ENCODE data around the gene POLN.
"Not testable (repeated sequence)": the region's sequence is repeated elsewhere in the genome, so short reads cannot be mapped to it uniquely, and the experiment has no call there.

POLN gene

DNA sequence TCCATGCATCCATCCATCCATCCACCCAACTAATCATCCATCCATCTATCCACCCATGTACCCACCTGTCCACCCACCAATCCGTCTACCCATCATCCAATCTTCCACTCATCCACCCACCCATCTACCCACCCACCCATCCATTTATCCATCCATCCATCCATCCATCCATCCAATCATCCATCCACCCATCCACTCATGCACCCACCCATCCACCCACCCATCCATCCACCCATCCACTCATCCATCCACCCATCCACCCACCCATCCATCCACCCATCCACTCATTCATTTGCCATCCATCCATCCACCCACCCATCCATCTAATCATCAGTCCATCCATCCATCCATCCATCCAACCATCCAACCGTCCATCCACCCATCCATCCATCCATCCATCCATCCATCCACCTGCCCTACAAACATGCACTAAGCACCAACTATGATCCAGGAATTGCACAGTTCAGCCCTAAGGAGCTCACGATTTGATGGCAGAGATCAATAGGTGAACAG, 41.3 kb upstream of the POLN start:
- FAIRE-seq: no peak
- no peak for TF ChIP-seq POLR2A (IDR thresholded peaks at IDR 0.05; ENCODE audit: low read depth, low read length)
- no peak for DNase-seq (ENCODE audit: insufficient read length, low spot score)

DNA sequence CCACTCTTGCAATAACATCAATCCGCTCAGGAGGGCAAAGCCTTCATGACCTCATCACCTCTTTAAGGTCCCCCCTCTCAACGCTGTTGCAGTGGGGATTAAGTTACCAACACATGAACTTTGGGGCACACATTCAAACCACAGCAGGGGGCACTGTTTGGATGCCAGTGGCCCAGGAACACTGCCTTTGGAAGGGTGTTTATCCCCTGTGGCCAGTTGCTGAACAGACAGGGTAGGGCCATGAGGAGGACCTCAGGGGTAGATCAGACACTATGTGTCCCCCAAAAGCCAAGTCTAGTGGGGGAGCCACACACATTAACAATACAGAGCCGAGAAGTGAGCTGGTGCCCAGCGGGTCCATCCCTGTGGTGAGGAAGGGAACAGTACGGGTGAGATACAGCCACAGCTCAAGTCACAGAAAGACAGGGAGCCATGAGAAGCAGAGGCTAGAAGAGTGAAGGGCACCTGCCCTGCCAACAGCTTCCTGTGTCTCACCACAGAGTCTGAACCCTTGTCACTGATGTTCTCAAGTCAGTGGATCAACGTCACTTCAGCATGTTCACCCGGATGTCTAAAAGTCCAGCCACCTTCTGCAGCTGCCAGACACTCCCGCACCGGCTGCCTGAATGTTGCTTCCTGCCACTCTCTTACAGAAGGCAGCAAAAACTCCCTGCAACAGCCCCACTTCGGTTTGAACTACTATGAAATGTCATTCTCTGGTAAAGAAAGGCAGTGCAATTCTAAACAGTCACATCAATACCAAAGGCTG, 39.8 kb upstream of the POLN start:
- TF ChIP-seq POLR2A (IDR thresholded peaks at IDR 0.05; ENCODE audit: low read depth, low read length): no peak
- FAIRE-seq: no peak
- no peak for DNase-seq (ENCODE audit: insufficient read length, low spot score)

DNA sequence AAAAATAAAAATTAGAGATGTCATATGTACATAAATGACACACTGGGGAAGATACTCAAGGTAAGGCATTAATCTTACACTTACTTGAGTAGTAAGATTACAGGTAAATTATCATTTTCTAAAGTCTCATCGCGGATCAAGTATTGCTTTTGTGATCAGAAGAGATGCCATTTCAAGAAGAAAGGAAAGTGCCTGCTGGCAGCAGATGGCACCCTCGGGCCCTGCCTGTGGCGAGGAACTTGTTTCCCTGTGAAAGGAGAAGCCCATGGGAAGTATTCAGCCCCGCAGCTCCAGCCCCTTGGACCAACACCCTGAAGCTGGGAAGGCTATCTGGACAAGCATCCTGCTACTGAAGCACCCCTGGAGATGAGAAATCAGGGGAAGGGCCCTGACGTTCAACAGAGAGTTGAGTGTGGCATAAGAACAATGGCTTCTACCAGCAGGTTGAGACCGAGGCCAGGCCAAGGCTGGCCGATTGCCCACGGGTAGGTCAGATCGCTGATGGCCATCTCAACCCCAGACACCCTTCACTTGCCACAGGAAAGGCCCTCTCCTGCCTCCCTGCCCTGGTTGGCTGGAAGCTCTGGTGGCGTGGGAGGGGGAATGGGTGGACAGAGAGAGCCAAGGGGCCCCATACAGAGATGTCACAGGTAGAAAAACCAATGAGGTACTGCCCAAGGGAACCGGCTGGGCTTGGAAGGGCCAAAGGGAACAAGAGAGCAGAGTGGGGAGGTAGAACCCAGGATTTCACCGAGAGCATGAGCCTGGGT, 38.8 kb upstream of the POLN start:
- no peak for FAIRE-seq
- DNase-seq (ENCODE audit: insufficient read length, low spot score): no peak
- no peak for TF ChIP-seq POLR2A (IDR thresholded peaks at IDR 0.05; ENCODE audit: low read depth, low read length)

DNA sequence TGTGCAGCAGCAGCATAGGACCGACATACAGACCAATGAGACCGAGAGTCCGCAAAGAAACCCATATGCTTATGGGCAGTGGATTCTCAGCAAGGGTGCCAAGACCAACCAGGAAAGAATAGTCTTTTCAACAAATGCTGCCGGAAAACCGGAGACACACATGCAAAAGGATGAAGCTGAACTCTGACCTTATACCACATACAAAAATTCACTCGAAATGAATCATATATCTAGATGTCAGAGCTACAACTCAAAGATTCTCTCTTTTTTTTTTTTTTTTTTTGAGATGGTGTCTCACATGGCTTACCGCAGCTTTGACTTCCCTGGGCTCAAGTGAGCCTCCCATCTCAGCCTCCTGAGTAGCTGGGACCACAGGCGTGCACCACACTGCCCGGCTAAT, 36.0 kb upstream of the POLN start:
- no peak for FAIRE-seq
- DNase-seq (ENCODE audit: insufficient read length, low spot score): no peak
- TF ChIP-seq POLR2A (IDR thresholded peaks at IDR 0.05; ENCODE audit: low read depth, low read length): no peak

DNA sequence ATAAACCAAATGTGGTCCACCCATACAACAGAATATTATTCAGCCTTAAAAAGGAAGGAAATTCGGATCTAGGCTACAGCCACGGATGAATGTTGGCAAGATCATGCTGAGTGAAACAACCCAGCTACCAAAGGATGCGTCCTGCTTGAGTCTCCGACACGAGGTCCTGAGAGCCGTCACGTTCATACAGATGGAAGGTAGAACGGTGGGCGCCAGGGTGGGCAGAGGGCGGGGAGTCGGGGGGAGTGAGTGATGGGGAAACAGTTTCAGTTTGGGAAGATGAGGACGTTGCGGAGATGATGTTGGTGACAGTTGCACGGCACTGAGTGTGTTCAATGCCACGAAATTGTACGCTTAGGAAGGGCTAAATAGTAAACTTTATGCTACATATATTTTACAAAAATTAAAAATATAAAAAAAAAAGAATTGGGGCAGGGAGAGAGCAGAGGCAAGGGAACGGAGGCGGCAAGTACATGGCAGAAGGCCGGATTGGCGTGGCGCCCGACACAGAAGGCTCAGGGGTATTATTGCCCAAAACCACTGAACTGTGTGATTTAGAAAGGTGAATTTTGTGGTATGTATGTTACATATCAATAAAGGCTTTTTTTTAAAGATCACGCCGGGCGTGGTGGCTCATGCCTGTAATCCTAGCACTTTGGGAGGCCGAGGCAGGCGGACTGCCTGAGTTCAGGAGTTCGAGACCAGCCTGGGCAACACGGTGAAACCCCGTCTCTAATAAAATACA, 34.8 kb upstream of the POLN start:
- DNase-seq (ENCODE audit: insufficient read length, low spot score): no peak
- TF ChIP-seq POLR2A (IDR thresholded peaks at IDR 0.05; ENCODE audit: low read depth, low read length): no peak

DNA sequence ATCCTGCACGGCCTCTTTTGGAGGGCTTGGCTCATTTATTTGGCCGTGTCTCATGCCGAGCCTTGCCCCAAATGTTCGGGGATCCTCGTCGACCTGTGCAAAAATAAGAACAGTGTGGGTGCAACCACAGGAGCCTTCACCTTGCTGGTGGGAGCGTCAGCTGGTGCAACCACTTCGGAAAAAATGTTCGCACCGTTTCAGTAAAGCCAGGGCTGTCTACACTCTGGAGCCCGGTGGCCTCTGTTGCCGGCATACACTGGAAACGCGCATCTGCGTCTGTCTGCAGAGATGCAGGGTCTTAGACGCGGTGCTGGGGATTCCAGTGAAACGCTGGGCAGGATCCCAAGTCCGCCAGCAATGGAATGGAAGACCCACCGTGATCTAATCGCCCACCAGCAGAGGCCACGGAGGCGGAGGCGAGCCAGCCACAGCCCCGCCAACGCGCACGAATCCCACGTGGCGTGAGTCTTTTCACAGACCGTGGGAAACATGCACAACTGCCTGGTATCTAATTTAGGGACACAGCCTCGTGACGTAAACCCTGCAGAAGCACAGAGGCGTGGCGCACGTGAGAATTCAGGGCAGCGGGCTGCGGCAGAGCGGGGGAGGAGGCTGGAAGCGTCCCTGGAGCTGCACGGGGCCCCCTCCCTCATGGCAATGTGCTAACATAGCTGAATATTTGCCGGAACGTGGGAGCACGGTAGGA, 33.8 kb upstream of the POLN start:
- DNase-seq (ENCODE audit: insufficient read length, low spot score) (no peak), FAIRE-seq (no peak)
- TF ChIP-seq POLR2A (IDR thresholded peaks at IDR 0.05; ENCODE audit: low read depth, low read length): no peak

More for the DNA sequence above, 34.8 kb upstream of the POLN start:
- FAIRE-seq: no peak

DNA sequence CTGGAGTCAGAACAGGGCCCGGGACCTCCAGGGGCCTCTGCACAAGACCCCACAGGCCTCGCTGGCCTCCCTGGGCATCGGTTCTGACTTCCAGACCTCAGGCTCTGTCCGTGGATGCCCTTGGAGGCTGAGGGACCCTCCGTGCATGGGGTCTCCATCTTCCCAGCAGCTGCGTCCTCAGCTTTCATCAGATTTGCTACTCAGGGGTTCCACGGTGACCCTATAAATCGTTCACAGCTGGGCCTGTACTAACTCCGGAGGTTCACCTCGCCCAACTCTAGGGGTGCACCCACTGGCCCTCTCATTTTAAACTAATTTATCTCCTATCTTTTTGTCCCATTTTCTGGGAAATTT, 33.1 kb upstream of the POLN start:
- not testable (repeated sequence) for FAIRE-seq; DNase-seq (ENCODE audit: insufficient read length, low spot score)

DNA sequence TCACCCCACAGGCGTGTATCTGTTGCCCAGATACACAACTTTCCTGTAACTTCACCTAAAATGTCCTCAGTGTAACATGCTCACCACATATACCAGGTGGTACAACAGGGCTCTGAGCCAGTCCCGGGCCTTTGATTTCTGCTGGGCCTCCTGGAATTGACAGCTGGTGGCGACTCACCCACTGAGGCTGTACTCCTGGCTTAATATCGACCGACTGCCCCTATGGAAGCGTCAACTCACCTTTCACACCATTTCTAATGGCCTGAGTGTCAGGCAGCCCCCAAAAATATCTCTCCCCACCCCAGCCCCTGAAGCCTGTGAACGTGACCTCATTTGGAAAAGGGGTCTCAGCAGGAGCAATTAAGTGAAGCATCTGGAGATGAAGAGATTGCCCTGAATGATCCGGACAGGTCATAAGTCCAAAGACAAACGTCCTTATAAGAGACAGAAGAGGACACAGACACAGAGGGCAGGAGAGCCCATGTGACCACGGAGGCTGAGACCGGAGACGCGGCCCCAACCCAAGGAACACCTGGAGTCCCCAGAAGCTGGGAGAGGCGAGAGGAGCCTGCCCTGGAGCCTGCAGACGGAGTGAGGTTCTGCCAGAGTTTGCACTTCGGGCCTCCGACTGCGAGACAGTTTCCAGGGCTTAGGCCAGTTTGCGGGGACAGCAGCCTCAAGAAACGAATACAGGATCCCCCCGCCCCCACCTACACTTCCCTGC, 32.6 kb upstream of the POLN start:
- no peak for FAIRE-seq
- DNase-seq (ENCODE audit: insufficient read length, low spot score): no peak
- no peak for TF ChIP-seq POLR2A (IDR thresholded peaks at IDR 0.05; ENCODE audit: low read depth, low read length)

DNA sequence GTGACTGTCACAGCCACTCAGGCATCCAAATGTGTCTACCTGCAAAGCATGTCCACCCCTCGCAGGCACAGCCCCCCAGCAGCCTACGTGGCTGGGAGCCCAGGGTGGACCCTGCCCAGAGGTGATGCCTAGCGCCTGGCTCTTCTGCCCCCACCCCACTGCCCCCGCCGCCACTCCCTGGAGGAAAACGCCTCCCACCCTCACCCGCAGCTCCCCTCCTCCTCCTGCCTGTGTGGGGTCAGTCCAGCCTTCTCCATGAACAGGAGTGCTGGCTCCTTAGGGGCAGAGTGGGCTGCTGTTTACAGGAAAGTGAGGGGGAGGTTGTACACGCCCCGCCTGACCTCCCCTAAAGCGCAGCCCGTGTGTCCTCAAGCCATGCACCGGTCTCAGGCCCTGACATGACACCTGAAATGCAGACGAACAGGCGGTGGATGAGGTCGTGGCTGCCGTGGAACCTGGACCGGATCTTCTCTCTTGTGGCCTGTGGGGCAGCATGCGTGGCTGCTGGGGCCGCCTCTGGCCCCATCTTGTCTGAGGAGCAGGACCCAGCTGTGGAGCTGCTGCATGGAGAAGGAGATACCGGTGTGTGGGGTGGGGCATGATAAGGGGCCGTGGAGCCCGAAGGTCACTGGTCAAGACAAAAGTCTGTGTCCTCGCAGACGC, 31.9 kb upstream of the POLN start:
- no peak for FAIRE-seq
- DNase-seq (ENCODE audit: insufficient read length, low spot score): no peak
- TF ChIP-seq POLR2A (IDR thresholded peaks at IDR 0.05; ENCODE audit: low read depth, low read length): no peak

DNA sequence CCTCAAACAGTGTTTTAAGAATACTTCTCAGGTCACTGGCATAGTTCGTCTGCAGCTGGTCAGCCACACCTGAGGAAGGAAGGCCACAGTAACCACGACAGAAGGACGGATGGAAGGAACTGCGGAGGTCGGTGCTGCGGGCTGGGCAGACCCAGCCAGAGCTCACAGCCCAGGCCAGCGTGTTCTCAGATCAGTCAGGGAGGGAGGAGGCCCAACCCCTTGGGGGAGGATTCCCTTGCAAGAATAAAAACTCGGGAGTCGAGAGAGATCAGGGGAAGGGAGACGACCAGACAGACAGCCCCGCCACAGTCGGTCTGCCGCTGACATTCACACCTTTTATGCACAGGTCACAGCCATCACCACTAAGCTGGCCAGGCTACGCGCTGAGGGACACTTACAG, 31.3 kb upstream of the POLN start:
- TF ChIP-seq POLR2A (IDR thresholded peaks at IDR 0.05; ENCODE audit: low read depth, low read length): no peak
- no peak for DNase-seq (ENCODE audit: insufficient read length, low spot score)
- no peak for FAIRE-seq

DNA sequence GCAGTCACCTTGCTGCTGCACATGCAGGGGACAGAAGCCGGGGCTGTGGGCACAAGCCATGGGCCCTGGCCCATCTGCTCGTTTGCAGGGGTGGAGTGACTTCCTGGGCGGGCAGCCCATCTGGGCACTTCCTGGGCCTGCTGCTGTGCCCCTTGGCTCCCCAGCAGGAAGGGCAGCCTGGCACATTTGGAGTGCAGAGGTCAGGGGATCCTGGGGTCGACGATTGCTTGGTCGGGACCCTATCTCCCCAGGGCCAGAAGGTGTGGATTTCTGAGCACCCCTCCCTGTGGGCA, 30.9 kb upstream of the POLN start:
- no peak for FAIRE-seq
- no peak for DNase-seq (ENCODE audit: insufficient read length, low spot score)
- TF ChIP-seq POLR2A (IDR thresholded peaks at IDR 0.05; ENCODE audit: low read depth, low read length): no peak

DNA sequence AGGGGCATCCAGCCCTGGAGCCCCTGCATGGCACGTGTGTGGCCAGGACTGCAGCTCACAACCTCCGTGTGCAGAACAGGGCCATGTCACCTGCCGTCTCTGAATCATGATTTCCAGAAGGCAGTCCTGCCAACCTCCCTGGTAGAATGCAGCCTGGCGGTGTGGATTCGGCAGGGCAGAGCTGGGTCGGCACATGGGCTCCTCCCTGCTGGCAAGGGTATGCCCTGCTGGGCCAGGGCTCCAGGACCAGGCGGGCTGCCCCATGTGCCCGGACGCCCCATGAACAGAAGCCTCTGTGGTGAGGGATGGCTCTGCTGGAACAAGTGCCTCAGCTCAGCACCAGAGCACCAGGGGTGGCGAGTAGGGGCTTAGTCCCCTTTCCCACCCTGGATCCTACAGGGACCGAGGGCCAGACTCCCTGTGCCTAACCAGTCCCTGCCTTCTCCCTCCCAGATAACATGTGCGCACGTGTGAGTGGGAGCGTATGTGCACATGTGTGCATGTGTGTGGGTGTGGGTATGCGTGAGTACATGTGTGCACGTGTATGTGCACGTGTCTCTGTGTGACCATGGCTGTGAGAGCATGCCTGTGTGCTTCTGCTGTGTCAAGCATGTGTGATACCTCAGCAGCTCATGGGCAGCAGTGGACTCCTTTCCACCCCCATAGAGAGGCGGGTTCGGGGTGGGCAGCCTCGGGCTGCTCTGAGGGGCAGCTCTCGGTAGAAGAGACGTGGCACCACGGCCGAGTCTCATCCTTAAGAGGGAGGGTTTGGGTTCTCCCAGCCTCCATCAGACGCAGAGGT, 30.3 kb upstream of the POLN start:
- no peak for TF ChIP-seq POLR2A (IDR thresholded peaks at IDR 0.05; ENCODE audit: low read depth, low read length)
- DNase-seq (ENCODE audit: insufficient read length, low spot score) (no peak), FAIRE-seq (no peak)

Data from H54 (cell line).